Heart right ventricle (tissue), 16 donors: ENCODE results near the gene CDH7. TPM values are rescaled to one million over a fixed set of nuclear protein-coding genes. Genes with fewer than 3 reads are reported as not detected.

Experiments
- ATAC-seq, 8 donors: fragments of 200-7000 bp; cut with Tn5 transposase; one replicate each; pipeline ENCODE4 v1.9.1; 2020; ENCODE audit warnings: mild to moderate bottlenecking in 8 of 8, moderate library complexity in 8 of 8, moderate number of reproducible peaks in 1 of 8
- DNase-seq, 2 donors: peaks; one replicate each; pipeline ENCODE4 v3.0.0-alpha.2; 2020
- H3K27ac ChIP-seq, 10 donors: fragments of 200-600 bp; sonication (generic) in 2 of 10; one replicate each; pipeline versions ENCODE4 v1.5.0 to v1.8.0; 2020 to 2022; ENCODE audit warnings: mild to moderate bottlenecking in 3 of 10
- H3K27me3 ChIP-seq, 7 donors: fragments of 200-600 bp; one replicate each; pipeline ENCODE4 v1.8.0; 2021 to 2022; ENCODE audit warnings: mild to moderate bottlenecking in 2 of 7
- H3K36me3 ChIP-seq, 9 donors: fragments of 200-600 bp; sonication (generic) in 1 of 9; one replicate each; pipeline versions ENCODE4 v1.5.0 to v1.8.0; 2020 to 2022; ENCODE audit warnings: mild to moderate bottlenecking in 2 of 9
- H3K4me1 ChIP-seq, 9 donors: fragments of 200-600 bp; sonication (generic) in 1 of 9; one replicate each; pipeline versions ENCODE4 v1.5.0 to v1.8.0; 2020 to 2022; ENCODE audit warnings: mild to moderate bottlenecking in 4 of 9
- H3K4me3 ChIP-seq, 10 donors: fragments of 200-600 bp; sonication (generic) in 2 of 10; one replicate each; pipeline versions ENCODE4 v1.5.0 to v1.8.0; 2020 to 2022; ENCODE audit warnings: mild to moderate bottlenecking in 7 of 10, moderate library complexity in 2 of 10
- H3K9me3 ChIP-seq, 11 donors: fragments of 200-600 bp in 10 of 11; sonication (generic) in 2 of 11; one replicate each; pipeline versions ENCODE4 v1.5.0 to v1.8.0; 2013 to 2022; ENCODE audit warnings: mild to moderate bottlenecking in 2 of 11, control low read depth in 1 of 11, moderate library complexity in 1 of 11
- CTCF ChIP-seq, 9 donors: fragments of 200-600 bp; sonication (generic) in 2 of 9; IDR thresholded peaks; one replicate each; pipeline versions ENCODE4 v1.5.0 to v1.8.0; 2021 to 2022; ENCODE audit warnings: antibody characterized with exemption in 9 of 9, mild to moderate bottlenecking in 5 of 9, moderate library complexity in 1 of 9
- WGBS, 2 donors: extraction: QIAGEN DNeasy Blood & Tissue Kit; methylation state at CpG; one replicate each; pipeline ENCODE4 v1.1.7; 2013; ENCODE audit warnings: inconsistent platforms in 1 of 2; 5-methylcytosine and 5-hydroxymethylcytosine counted together
- intact Hi-C, 10 donors: fragments of 100-400 bp; cut with DNase I; formaldehyde crosslinking; loops; one replicate each; pipeline versions ENCODE4 v1.11.1 to v1.14.2; 2022
- polyA plus RNA-seq, 2 donors: library from polyadenylated mRNA; stranded (reverse); fragments of 200-250 nt; gene quantifications; one replicate each; pipeline ENCODE4 v1.2.3, GENCODE V29; 2013
- total RNA-seq, 10 donors: library from RNA; stranded (reverse); fragmentation: NEBNext Ultra II Directional in 3 of 10; extraction: Animal tissue kit (Norgen Biotek cat#: 25700) in 3 of 10; gene quantifications; one replicate each; pipeline versions ENCODE4 v1.2.1 to v1.2.4, GENCODE V29; 2021 to 2023
- donor health status: Arrhythmogenic right ventricular cardiomyopathy.
- donor health status: ischemic (EF 13 %, LVEDD 7.1; RV severe dilation, severe dysfunction).
- donor health status: healthy with polysubstance abuse.
- donor health status: DM: no; HTN: yes; CAD: no.
- donor health status: DM: no; HTN: no; CAD: no.
- donor health status: ischemic (EF 25% LVEDD 6.9; RV normal size, moderate dysfunction).
- donor health status: ischemic (EF 25% LVEDD 5.7; RV mildly dilated, moderate dysfunction).
- donor health status: healthy.
- donor health status: DM: yes; HTN: yes; CAD: no.
- donor health status: Ischemic cardiomyopathy.
- donor health status: ischemic (EF 35%, LVEDD 5.7; RV mildly dilated, moderate dysfunction).
- donor health status: nonischemic (EF 11% LVEDD 7.7; RV severe dilation, severe dysfunction).
- donor health status: DM: yes; HTN: yes; CAD: no.
- donor health status: PGD.
- donor health status: ischemic (EF 29% LVEDD 5.4; RV normal size, mild dysfunction).
- donor health status: nonischemic (EF 23%, LVEDD 6.1; RV moderate dilation, normal function).

The CDH7 gene
- total and polyA plus RNA-seq, 12 donors, result not detected

GRCh38 chr18:65934874-65935273 is 184.1 kb downstream of the CDH7 start:
- WGBS, 2 donors, result 61 to 63% methylated on average over 2 of the region's 2 CpGs
- H3K9me3 ChIP-seq, result peaks cover 0 to 8% (median 0%) of the 10 kb centered on the region in 11 donors
- TF ChIP-seq CTCF (IDR thresholded peaks at IDR 0.05), result no peak
- H3K4me1 ChIP-seq, result no peaks in the 10 kb centered on the region
- H3K36me3 ChIP-seq, result no peaks in the 10 kb centered on the region
- intact Hi-C loops, result loop anchor here in 1 of 10 donors (5.0 kb wide), 1 partner anchor 1257 kb away; no protein-coding TSS in a partner anchor
- ATAC-seq, result no peak
- H3K27me3 ChIP-seq, result no peaks in the 10 kb centered on the region
- no peak overlapping the region for H3K27ac ChIP-seq
- no peak overlapping the region for H3K4me3 ChIP-seq
- DNase-seq, result no peak

GRCh38 chr18:65936678-65937077 is 185.9 kb downstream of the CDH7 start:
- DNase-seq (no peak), ATAC-seq (no peak)
- Histone ChIP-seq H3K27ac (no peak overlapping the region), H3K9me3 (peaks cover 0 to 8% (median 0%) of the 10 kb centered on the region in 11 donors), H3K27me3 (no peaks in the 10 kb centered on the region), H3K36me3 (no peaks in the 10 kb centered on the region), H3K4me1 (no peaks in the 10 kb centered on the region), H3K4me3 (no peak overlapping the region)
- 77 to 82% methylated on average over 1 of the region's 1 CpG for WGBS, 2 donors
- intact Hi-C loops, result no loop called here
- TF ChIP-seq CTCF (IDR thresholded peaks at IDR 0.05), result no peak

GRCh38 chr18:65937180-65937579 is 186.4 kb downstream of the CDH7 start:
- TF ChIP-seq CTCF (IDR thresholded peaks at IDR 0.05), result no peak
- Histone ChIP-seq H3K36me3 (no peaks in the 10 kb centered on the region), H3K4me3 (no peak overlapping the region), H3K27me3 (no peaks in the 10 kb centered on the region), H3K27ac (no peak overlapping the region), H3K9me3 (peaks cover 0 to 8% (median 0%) of the 10 kb centered on the region in 11 donors), H3K4me1 (no peaks in the 10 kb centered on the region)
- no peak for ATAC-seq
- intact Hi-C loops, result no loop called here
- no peak for DNase-seq

GRCh38 chr18:65938592-65939372 is 188.0 kb downstream of the CDH7 start:
- no peaks in the 10 kb centered on the region for H3K9me3 ChIP-seq
- intact Hi-C loops, result no loop called here
- no peaks in the 10 kb centered on the region for H3K4me1 ChIP-seq
- no peak overlapping the region for H3K27ac ChIP-seq
- peak in 2 of 9 donors; percentile 11 to 29 for TF ChIP-seq CTCF (IDR thresholded peaks at IDR 0.05)
- no peaks in the 10 kb centered on the region for H3K36me3 ChIP-seq
- no peaks in the 10 kb centered on the region for H3K27me3 ChIP-seq
- no peak overlapping the region for H3K4me3 ChIP-seq
- 80 to 86% methylated on average over 4 of the region's 4 CpGs for WGBS, 2 donors
- ATAC-seq (no peak), DNase-seq (no peak)
